ENCODE measurements around the gene FN3K.

The FN3K gene

GRCh38 chr17:82751571-82752370 lies 16.4 kb downstream of the FN3K start, which contains the start of gene TBCD:
TSS of gene TBCD (plus strand) at chr17:82752065. CDS start at chr17:82752194, 129 bp downstream.
- peaks cover 17% of the 10 kb centered on the region for H4K20me1 ChIP-seq (ENCODE audit: insufficient read depth, low read length, poor library complexity, severe bottlenecking)
- H3K27me3 ChIP-seq (ENCODE audit: insufficient read depth, low read length, poor library complexity, severe bottlenecking), result no peaks in the 10 kb centered on the region
- H3K79me2 ChIP-seq (ENCODE audit: insufficient read depth, low read length), result peaks cover 43% of the 10 kb centered on the region
- peak within 1 kb of the TSS; percentile 98 for H3K4me3 ChIP-seq (ENCODE audit: low read length, poor library complexity, severe bottlenecking)
- peak within 1 kb of the TSS; percentile 85 for H3K9ac ChIP-seq (ENCODE audit: low read depth, low read length, poor library complexity, severe bottlenecking)
- H3K9me3 ChIP-seq (ENCODE audit: insufficient read depth, low read depth, low read length), result no peaks in the 10 kb centered on the region
- peaks cover 5% of the 10 kb centered on the region; the same call in 1 of the 2 replicates for H3F3A ChIP-seq (ENCODE audit: low read depth)
- H3K36me3 ChIP-seq (ENCODE audit: insufficient read depth, low read length), result peaks cover 2% of the 10 kb centered on the region; the same call in 1 of the 2 replicates
- no peaks in the 10 kb centered on the region for H3K9me2 ChIP-seq (replicated peaks; ENCODE audit: low read depth, low read length)
- peak within 1 kb of the TSS; percentile 99 for H3K4me2 ChIP-seq (ENCODE audit: low read depth, low read length, poor library complexity, severe bottlenecking)
- H3K4me1 ChIP-seq (ENCODE audit: insufficient read depth, low read length, poor library complexity, severe bottlenecking), result peaks cover 38% of the 10 kb centered on the region
- TF ChIP-seq EZH2phosphoT487 (IDR thresholded peaks at IDR 0.05; ENCODE audit: borderline replicate concordance) (no peak), CTCF (conservative IDR thresholded peaks at IDR 0.05; ENCODE audit: low read length) (no peak)
- peak within 1 kb of the TSS; percentile 97 for H2AFZ ChIP-seq (ENCODE audit: low read length)

- Histone ChIP-seq H3K36me3 (ENCODE audit: insufficient read depth, low read length) (peaks cover 6% of the 10 kb centered on the region; the same call in 1 of the 2 replicates), H3F3A (ENCODE audit: low read depth) (peaks cover 5% of the 10 kb centered on the region; the same call in 1 of the 2 replicates), H3K9me3 (ENCODE audit: insufficient read depth, low read depth, low read length) (no peaks in the 10 kb centered on the region), H3K79me2 (ENCODE audit: insufficient read depth, low read length) (peaks cover 51% of the 10 kb centered on the region), H3K4me1 (ENCODE audit: insufficient read depth, low read length, poor library complexity, severe bottlenecking) (peaks cover 46% of the 10 kb centered on the region), H4K20me1 (ENCODE audit: insufficient read depth, low read length, poor library complexity, severe bottlenecking) (peaks cover 17% of the 10 kb centered on the region), H3K9ac (ENCODE audit: low read depth, low read length, poor library complexity, severe bottlenecking) (peak overlapping the region; percentile 85), H3K4me2 (ENCODE audit: low read depth, low read length, poor library complexity, severe bottlenecking) (peak overlapping the region; percentile 99), H3K27me3 (ENCODE audit: insufficient read depth, low read length, poor library complexity, severe bottlenecking) (no peaks in the 10 kb centered on the region), H3K4me3 (ENCODE audit: low read length, poor library complexity, severe bottlenecking) (peak overlapping the region; percentile 98), H3K9me2 (replicated peaks; ENCODE audit: low read depth, low read length) (no peaks in the 10 kb centered on the region), H2AFZ (ENCODE audit: low read length) (peak overlapping the region; percentile 97; the same call in 1 of the 2 replicates)
- no peak for TF ChIP-seq CTCF (conservative IDR thresholded peaks at IDR 0.05; ENCODE audit: low read length)
- TF ChIP-seq EZH2phosphoT487 (IDR thresholded peaks at IDR 0.05; ENCODE audit: borderline replicate concordance), result no peak
These were observed 17.2 kb downstream of the FN3K start for GRCh38 chr17:82752371-82753200.

- H4K20me1 ChIP-seq (ENCODE audit: insufficient read depth, low read length, poor library complexity, severe bottlenecking), result peaks cover 17% of the 10 kb centered on the region
- H3K79me2 ChIP-seq (ENCODE audit: insufficient read depth, low read length), result peaks cover 55% of the 10 kb centered on the region
- peaks cover 5% of the 10 kb centered on the region; the same call in 1 of the 2 replicates for H3F3A ChIP-seq (ENCODE audit: low read depth)
- H3K9ac ChIP-seq (ENCODE audit: low read depth, low read length, poor library complexity, severe bottlenecking), result peak overlapping the region; percentile 85
- peaks cover 49% of the 10 kb centered on the region for H3K4me1 ChIP-seq (ENCODE audit: insufficient read depth, low read length, poor library complexity, severe bottlenecking)
- H3K4me3 ChIP-seq (ENCODE audit: low read length, poor library complexity, severe bottlenecking), result peak overlapping the region; percentile 98
- peaks cover 8% of the 10 kb centered on the region; the same call in 1 of the 2 replicates for H3K36me3 ChIP-seq (ENCODE audit: insufficient read depth, low read length)
- no peaks in the 10 kb centered on the region for H3K9me3 ChIP-seq (ENCODE audit: insufficient read depth, low read depth, low read length)
- no peaks in the 10 kb centered on the region for H3K9me2 ChIP-seq (replicated peaks; ENCODE audit: low read depth, low read length)
- TF ChIP-seq CTCF (conservative IDR thresholded peaks at IDR 0.05; ENCODE audit: low read length) (no peak), EZH2phosphoT487 (IDR thresholded peaks at IDR 0.05; ENCODE audit: borderline replicate concordance) (no peak)
- no peak overlapping the region for H2AFZ ChIP-seq (ENCODE audit: low read length)
- H3K27me3 ChIP-seq (ENCODE audit: insufficient read depth, low read length, poor library complexity, severe bottlenecking), result no peaks in the 10 kb centered on the region
- H3K4me2 ChIP-seq (ENCODE audit: low read depth, low read length, poor library complexity, severe bottlenecking), result peak overlapping the region; percentile 99
These were observed 17.7 kb downstream of the FN3K start for GRCh38 chr17:82753201-82753464.

Data from Loucy (cell line).